Naive B cell (primary cell): ENCODE data around the gene GRM4. TPM values are rescaled to one million over a fixed set of nuclear protein-coding genes. Genes with fewer than 3 reads are reported as not detected.

Experiments used
- ATAC-seq, 2 donors: fragments of 150-1000 bp; cut with Tn5 transposase; 2 replicates each; pipeline ENCODE4 v1.10.0; 2021; ENCODE audit warnings: low read depth in 2 of 2, mild to moderate bottlenecking in 2 of 2, moderate library complexity in 2 of 2
- DNase-seq: peaks from one replicate; pipeline ENCODE4 v3.0.0; 2022
- H3K27ac Mint-ChIP-seq, 6 donors: one replicate each; pipeline ENCODE4 v1.8.0; 2020 to 2022; ENCODE audit warnings: mild to moderate bottlenecking in 6 of 6, mixed read lengths in 6 of 6, moderate library complexity in 5 of 6, inconsistent platforms in 2 of 6
- H3K27me3 Mint-ChIP-seq, 3 donors: one replicate each; pipeline ENCODE4 v1.8.0; 2021 to 2022; ENCODE audit warnings: mixed read lengths in 3 of 3, mild to moderate bottlenecking in 1 of 3
- H3K36me3 Mint-ChIP-seq, 2 donors: one replicate each; pipeline ENCODE4 v1.8.0; 2020 to 2022; ENCODE audit warnings: mixed read lengths in 2 of 2, inconsistent platforms in 1 of 2, mild to moderate bottlenecking in 1 of 2
- H3K4me1 Mint-ChIP-seq, 3 donors: one replicate each; pipeline ENCODE4 v1.8.0; 2020 to 2022; ENCODE audit warnings: mixed read lengths in 3 of 3, inconsistent platforms in 1 of 3, mild to moderate bottlenecking in 1 of 3, moderate library complexity in 1 of 3
- H3K4me3 Mint-ChIP-seq, 8 donors: one replicate each; pipeline ENCODE4 v1.8.0; 2020 to 2022; ENCODE audit warnings: mild to moderate bottlenecking in 8 of 8, mixed read lengths in 8 of 8, moderate library complexity in 8 of 8, inconsistent platforms in 2 of 8
- H3K9me3 Mint-ChIP-seq, 7 donors: one replicate each; pipeline ENCODE4 v1.8.0; 2020 to 2022; ENCODE audit warnings: mixed read lengths in 7 of 7, mild to moderate bottlenecking in 5 of 7, inconsistent platforms in 2 of 7, moderate library complexity in 1 of 7
- polyA plus RNA-seq, 6 donors: library from polyadenylated mRNA; unstranded; fragments of 300-500 nt; fragmentation: Illumina TruSeq; gene quantifications; one replicate each; pipeline ENCODE4 v1.2.3, GENCODE V29; 2021; ENCODE audit warnings: low read depth in 6 of 6

GRM4 gene
- polyA plus RNA-seq, 6 donors from 2014 or later, result not detected

- H3K27ac Mint-ChIP-seq, result no peak overlapping the region
- DNase-seq (no peak), ATAC-seq (no peak)
- peaks cover 4 to 19% (median 6%) of the 10 kb centered on the region in 3 donors for H3K27me3 Mint-ChIP-seq
- H3K4me1 Mint-ChIP-seq, result no peaks in the 10 kb centered on the region
- no peaks in the 10 kb centered on the region for H3K9me3 Mint-ChIP-seq
- no peak overlapping the region for H3K4me3 Mint-ChIP-seq
- H3K36me3 Mint-ChIP-seq, result no peaks in the 10 kb centered on the region
Measured at GRCh38 chr6:34074064-34074742, 71.7 kb downstream of the GRM4 start.

GRCh38 chr6:34073540-34073939, 72.3 kb downstream of the GRM4 start:
- Mint-ChIP-seq H3K27me3 (peaks cover 4 to 13% (median 4%) of the 10 kb centered on the region in 3 donors), H3K36me3 (no peaks in the 10 kb centered on the region), H3K27ac (no peak overlapping the region), H3K4me3 (no peak overlapping the region), H3K9me3 (no peaks in the 10 kb centered on the region), H3K4me1 (no peaks in the 10 kb centered on the region)
- no peak for ATAC-seq
- no peak for DNase-seq

GRCh38 chr6:34072727-34073126, 73.2 kb downstream of the GRM4 start:
- ATAC-seq (no peak), DNase-seq (no peak)
- no peak overlapping the region for H3K27ac Mint-ChIP-seq
- no peak overlapping the region for H3K4me3 Mint-ChIP-seq
- no peaks in the 10 kb centered on the region for H3K36me3 Mint-ChIP-seq
- H3K4me1 Mint-ChIP-seq, result no peaks in the 10 kb centered on the region
- no peaks in the 10 kb centered on the region for H3K9me3 Mint-ChIP-seq
- peaks cover 4 to 6% (median 4%) of the 10 kb centered on the region in 3 donors for H3K27me3 Mint-ChIP-seq

GRCh38 chr6:34071884-34072379, 74.0 kb downstream of the GRM4 start:
- Mint-ChIP-seq H3K27me3 (peaks cover 4 to 8% (median 4%) of the 10 kb centered on the region in 3 donors), H3K4me3 (no peak overlapping the region), H3K27ac (no peak overlapping the region), H3K9me3 (no peaks in the 10 kb centered on the region), H3K36me3 (no peaks in the 10 kb centered on the region), H3K4me1 (no peaks in the 10 kb centered on the region)
- ATAC-seq (no peak), DNase-seq (no peak)

GRCh38 chr6:34071136-34071883, 74.6 kb downstream of the GRM4 start:
- Mint-ChIP-seq H3K27me3 (peaks cover 4 to 8% (median 4%) of the 10 kb centered on the region in 3 donors), H3K4me3 (no peak overlapping the region), H3K4me1 (no peaks in the 10 kb centered on the region), H3K36me3 (no peaks in the 10 kb centered on the region), H3K27ac (no peak overlapping the region), H3K9me3 (no peaks in the 10 kb centered on the region)
- DNase-seq (no peak), ATAC-seq (no peak)

DNA sequence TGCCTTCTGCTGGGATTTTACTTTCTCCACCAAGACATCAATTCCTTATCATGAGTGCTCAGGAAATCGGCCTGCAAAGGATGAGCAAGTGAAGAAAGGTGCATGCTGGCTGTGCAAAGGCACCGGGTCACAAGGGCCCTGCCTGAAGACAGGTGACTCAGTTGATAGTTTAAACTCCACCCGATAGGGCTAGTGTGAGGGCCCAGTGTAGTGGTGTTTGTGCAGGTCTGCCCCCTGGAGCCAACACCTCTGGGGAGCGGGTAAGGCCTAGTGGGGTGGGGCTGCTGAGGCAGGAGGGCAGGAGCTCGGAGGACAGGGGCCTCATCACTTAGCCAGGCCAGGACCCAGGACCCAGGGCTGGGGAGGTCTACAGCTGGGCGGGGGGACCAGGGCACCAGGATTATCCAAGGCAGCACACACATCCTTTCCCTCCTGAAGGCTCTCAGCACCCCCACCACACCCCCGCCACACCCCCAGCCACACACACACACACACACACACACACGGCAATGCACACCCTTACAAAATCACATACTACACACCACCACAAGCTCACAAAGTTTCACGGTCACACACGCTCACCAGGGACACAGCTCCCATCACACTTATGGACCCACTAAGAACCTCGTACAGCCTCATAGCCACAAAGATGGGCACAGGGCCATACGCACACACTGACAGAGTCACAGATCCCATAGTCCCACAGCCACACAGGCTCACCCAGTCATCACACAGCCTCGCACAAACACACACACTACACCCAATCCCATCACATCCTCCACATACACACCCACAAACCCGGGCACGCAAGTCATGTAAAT, 75.4 kb downstream of the GRM4 start:
- peaks cover 4 to 9% (median 4%) of the 10 kb centered on the region in 3 donors for H3K27me3 Mint-ChIP-seq
- H3K4me3 Mint-ChIP-seq, result no peak overlapping the region
- H3K4me1 Mint-ChIP-seq, result no peaks in the 10 kb centered on the region
- H3K9me3 Mint-ChIP-seq, result no peaks in the 10 kb centered on the region
- ATAC-seq (no peak), DNase-seq (no peak)
- no peak overlapping the region for H3K27ac Mint-ChIP-seq
- no peaks in the 10 kb centered on the region for H3K36me3 Mint-ChIP-seq

- H3K4me1 Mint-ChIP-seq, result no peaks in the 10 kb centered on the region
- ATAC-seq, result no peak
- peaks cover 0 to 23% (median 13%) of the 10 kb centered on the region in 3 donors for H3K27me3 Mint-ChIP-seq
- H3K9me3 Mint-ChIP-seq, result no peaks in the 10 kb centered on the region
- H3K4me3 Mint-ChIP-seq, result peak overlapping the region in 1 of 8 donors; percentile 30
- no peak overlapping the region for H3K27ac Mint-ChIP-seq
- no peaks in the 10 kb centered on the region for H3K36me3 Mint-ChIP-seq
- no peak for DNase-seq
Measured at GRCh38 chr6:34068462-34069044, 77.3 kb downstream of the GRM4 start.

- Mint-ChIP-seq H3K36me3 (no peaks in the 10 kb centered on the region), H3K27ac (no peak overlapping the region), H3K9me3 (no peaks in the 10 kb centered on the region), H3K4me3 (no peak overlapping the region), H3K27me3 (peaks cover 0 to 26% (median 17%) of the 10 kb centered on the region in 3 donors), H3K4me1 (no peaks in the 10 kb centered on the region)
- no peak for DNase-seq
- ATAC-seq, result no peak
Measured at GRCh38 chr6:34067814-34068213, 78.1 kb downstream of the GRM4 start.

DNA sequence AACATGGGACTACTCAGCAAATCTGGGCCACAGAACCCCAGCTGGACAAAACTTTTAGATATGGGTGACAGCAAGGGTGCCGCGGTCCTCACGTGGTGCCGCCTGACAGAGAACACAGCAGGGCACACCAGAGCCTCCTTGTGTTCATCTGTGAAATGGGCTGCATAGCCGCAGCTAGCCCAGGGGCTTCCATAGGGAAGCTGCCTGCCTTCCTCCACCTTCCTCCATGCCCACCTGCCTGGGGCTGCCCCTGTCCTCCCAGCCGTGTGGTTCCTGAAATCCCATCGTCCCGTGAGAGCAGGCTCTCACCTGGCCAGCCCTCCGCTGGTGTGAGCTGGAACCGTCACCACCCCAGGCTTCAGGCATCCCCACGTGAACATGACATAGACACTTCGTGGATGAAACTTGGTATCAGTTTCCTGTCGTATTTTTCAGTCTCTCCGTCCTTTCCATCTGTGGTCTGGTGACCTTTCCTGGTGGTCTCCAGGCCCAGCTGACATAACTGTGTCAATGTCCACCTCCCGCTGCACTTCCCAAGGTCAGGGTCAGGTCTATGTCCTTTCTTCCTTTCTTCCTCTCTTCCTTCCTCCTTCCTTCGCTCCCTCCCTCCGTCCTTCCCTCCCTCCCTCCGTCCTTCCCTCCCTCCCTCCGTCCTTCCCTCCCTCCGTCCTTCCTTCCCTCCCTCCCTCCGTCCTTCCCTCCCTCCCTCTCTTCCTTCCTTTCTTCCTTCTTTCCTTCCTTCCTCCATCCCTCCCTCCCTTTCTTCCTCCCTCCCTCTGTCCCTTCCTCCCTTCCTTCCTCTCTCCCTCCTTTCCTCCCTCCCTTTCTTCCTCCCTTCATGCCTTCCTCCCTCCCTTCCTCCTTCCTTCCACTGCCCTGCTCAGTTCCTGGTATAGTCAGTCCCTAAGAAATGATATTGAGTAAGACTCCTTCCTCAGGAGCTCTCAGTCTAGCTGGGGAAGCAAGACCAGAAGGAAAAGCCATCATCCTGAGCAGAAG, 78.8 kb downstream of the GRM4 start:
- ATAC-seq, result no peak
- no peak for DNase-seq
- Mint-ChIP-seq H3K4me3 (no peak overlapping the region), H3K4me1 (no peaks in the 10 kb centered on the region), H3K27me3 (peaks cover 0 to 26% (median 22%) of the 10 kb centered on the region in 3 donors), H3K36me3 (no peaks in the 10 kb centered on the region), H3K9me3 (no peaks in the 10 kb centered on the region), H3K27ac (peak overlapping the region in 1 of 6 donors; percentile 38)

GRCh38 chr6:34066218-34066571, 79.7 kb downstream of the GRM4 start:
- no peak for DNase-seq
- no peaks in the 10 kb centered on the region for H3K4me1 Mint-ChIP-seq
- no peaks in the 10 kb centered on the region for H3K9me3 Mint-ChIP-seq
- H3K27ac Mint-ChIP-seq, result no peak overlapping the region
- H3K27me3 Mint-ChIP-seq, result peaks cover 0 to 26% (median 22%) of the 10 kb centered on the region in 3 donors
- no peaks in the 10 kb centered on the region for H3K36me3 Mint-ChIP-seq
- ATAC-seq, result no peak
- no peak overlapping the region for H3K4me3 Mint-ChIP-seq

GRCh38 chr6:34065466-34066217, 80.2 kb downstream of the GRM4 start:
- Mint-ChIP-seq H3K27me3 (peaks cover 0 to 26% (median 22%) of the 10 kb centered on the region in 3 donors), H3K27ac (no peak overlapping the region)
- no peak for DNase-seq

DNA sequence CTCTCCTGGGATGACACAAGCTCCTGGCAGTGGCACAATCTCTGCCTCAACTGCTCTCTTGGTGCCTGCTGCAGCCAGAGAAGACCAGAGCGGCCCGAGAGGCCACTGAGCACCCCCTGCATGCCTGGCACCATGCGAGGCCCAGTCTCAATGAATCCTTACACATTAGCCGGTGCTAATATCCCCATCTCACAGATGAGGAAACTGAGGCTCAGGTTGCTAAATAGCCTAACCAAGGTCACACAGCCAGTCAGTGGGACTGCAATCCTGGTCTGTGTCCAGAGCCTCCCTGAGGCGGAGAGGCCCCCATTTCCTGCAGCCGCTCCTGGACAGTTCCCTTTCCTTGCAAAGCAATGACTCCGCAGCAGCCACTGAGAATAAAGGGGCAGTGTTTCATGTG, 81.2 kb downstream of the GRM4 start:
- H3K27me3 Mint-ChIP-seq, result peaks cover 0 to 27% (median 23%) of the 10 kb centered on the region in 3 donors
- no peaks in the 10 kb centered on the region for H3K36me3 Mint-ChIP-seq
- no peak overlapping the region for H3K4me3 Mint-ChIP-seq
- no peak for ATAC-seq
- no peak overlapping the region for H3K27ac Mint-ChIP-seq
- no peaks in the 10 kb centered on the region for H3K4me1 Mint-ChIP-seq
- no peak for DNase-seq
- no peaks in the 10 kb centered on the region for H3K9me3 Mint-ChIP-seq

More at GRCh38 chr6:34065466-34066217, 80.2 kb downstream of the GRM4 start:
- H3K9me3 Mint-ChIP-seq, result no peaks in the 10 kb centered on the region
- no peak overlapping the region for H3K4me3 Mint-ChIP-seq
- H3K36me3 Mint-ChIP-seq, result no peaks in the 10 kb centered on the region
- H3K4me1 Mint-ChIP-seq, result no peaks in the 10 kb centered on the region
- ATAC-seq, result no peak
